SJCRH30 (cell line): ENCODE results near the gene TACC2. TPM values are rescaled to one million over a fixed set of nuclear protein-coding genes. Genes with fewer than 3 reads are reported as not detected.

Source experiments
- DNase-seq, 2 experiments: peaks; one replicate each; pipeline ENCODE4 v3.0.0-alpha.2; 2015 to 2020
- H3K27ac ChIP-seq: fragments of 250-450 bp; sonication (Bioruptor Pico); 2 replicates; pipeline ENCODE4 v1.5.1; 2020; ENCODE audit warnings: mild to moderate bottlenecking, moderate library complexity
- H3K27me3 ChIP-seq: fragments of 250-450 bp; sonication (Bioruptor Pico); 2 replicates; pipeline ENCODE4 v1.5.1; 2020; ENCODE audit warnings: mild to moderate bottlenecking, moderate library complexity
- H3K36me3 ChIP-seq: fragments of 250-450 bp; sonication (Bioruptor Pico); 2 replicates; pipeline ENCODE4 v1.5.1; 2020; ENCODE audit warnings: mild to moderate bottlenecking, moderate library complexity
- H3K4me1 ChIP-seq: fragments of 250-450 bp; sonication (Bioruptor Pico); 2 replicates; pipeline ENCODE4 v1.5.1; 2020; ENCODE audit warnings: mild to moderate bottlenecking, moderate library complexity
- H3K4me3 ChIP-seq: fragments of 250-450 bp; sonication (Bioruptor Pico); 2 replicates; pipeline ENCODE4 v1.5.1; 2020; ENCODE audit warnings: mild to moderate bottlenecking, moderate library complexity
- H3K9me3 ChIP-seq: fragments of 250-450 bp; sonication (Bioruptor Pico); replicated peaks from 2 replicates; pipeline ENCODE4 v1.5.1; 2020; ENCODE audit warnings: mild to moderate bottlenecking, moderate library complexity
- total RNA-seq: library from RNA; depleted of rRNA; stranded (reverse); fragments of >200 nt; shearing (Covaris generic); gene quantifications from 2 replicates; pipeline ENCODE4 v1.2.3, GENCODE V29; 2014

Gene TACC2
- total RNA-seq, 1 experiment from 2014 or later: 30.5 TPM

- Histone ChIP-seq H3K9me3 (no peaks in the 10 kb centered on the region), H3K27me3 (no peaks in the 10 kb centered on the region), H3K4me3 (no peak overlapping the region), H3K27ac (no peak overlapping the region), H3K36me3 (peaks cover 3% of the 10 kb centered on the region; the same call in 1 of the 2 replicates), H3K4me1 (peaks cover 6% of the 10 kb centered on the region; the same call in 1 of the 2 replicates)
- DNase-seq: no peak
Measured at GRCh38 chr10:122255509-122256301, 266.7 kb downstream of the TACC2 start.

GRCh38 chr10:122257041-122257440, 268.1 kb downstream of the TACC2 start:
- H3K36me3 ChIP-seq: peaks cover 10% of the 10 kb centered on the region
- no peak for DNase-seq
- peaks cover 6% of the 10 kb centered on the region; the same call in 1 of the 2 replicates for H3K4me1 ChIP-seq
- 0 out of 2 replicates have a peak, but pooled peaks cover 3% of the 10 kb centered on the region for H3K9me3 ChIP-seq
- H3K27ac ChIP-seq: no peak overlapping the region
- no peak overlapping the region for H3K4me3 ChIP-seq
- no peaks in the 10 kb centered on the region for H3K27me3 ChIP-seq

GRCh38 chr10:122258136-122259074, 269.4 kb downstream of the TACC2 start:
- Histone ChIP-seq H3K27ac (no peak overlapping the region), H3K4me1 (peaks cover 6% of the 10 kb centered on the region; the same call in 1 of the 2 replicates), H3K27me3 (no peaks in the 10 kb centered on the region), H3K9me3 (peaks cover 3% of the 10 kb centered on the region; the same call in 1 of the 2 replicates), H3K36me3 (peaks cover 10% of the 10 kb centered on the region), H3K4me3 (no peak overlapping the region)
- DNase-seq: peak in 1 of 2 experiments; percentile 47

- Histone ChIP-seq H3K27ac (no peak overlapping the region), H3K4me1 (peaks cover 13% of the 10 kb centered on the region), H3K36me3 (peaks cover 10% of the 10 kb centered on the region)
Measured at GRCh38 chr10:122259075-122259466, 270.1 kb downstream of the TACC2 start.

GRCh38 chr10:122261584-122261983, 272.6 kb downstream of the TACC2 start:
- Histone ChIP-seq H3K27me3 (no peaks in the 10 kb centered on the region), H3K36me3 (peaks cover 7% of the 10 kb centered on the region; the same call in 1 of the 2 replicates), H3K9me3 (peaks cover 3% of the 10 kb centered on the region; the same call in 1 of the 2 replicates), H3K4me1 (peaks cover 19% of the 10 kb centered on the region), H3K27ac (no peak overlapping the region), H3K4me3 (no peak overlapping the region)
- no peak for DNase-seq

More at GRCh38 chr10:122259075-122259466, 270.1 kb downstream of the TACC2 start:
- no peak overlapping the region for H3K4me3 ChIP-seq
- no peaks in the 10 kb centered on the region for H3K27me3 ChIP-seq
- peaks cover 3% of the 10 kb centered on the region; the same call in 1 of the 2 replicates for H3K9me3 ChIP-seq
- no peak for DNase-seq

- Histone ChIP-seq H3K27ac (no peak overlapping the region), H3K9me3 (peaks cover 3% of the 10 kb centered on the region; the same call in 1 of the 2 replicates), H3K36me3 (peaks cover 7% of the 10 kb centered on the region; the same call in 1 of the 2 replicates), H3K4me1 (peaks cover 19% of the 10 kb centered on the region), H3K4me3 (no peak overlapping the region), H3K27me3 (no peaks in the 10 kb centered on the region)
- peak; percentile 82 to 83 for DNase-seq
Measured at GRCh38 chr10:122263971-122264370, 275.0 kb downstream of the TACC2 start.

- Histone ChIP-seq H3K27ac (no peak overlapping the region), H3K4me3 (no peak overlapping the region), H3K4me1 (peaks cover 24% of the 10 kb centered on the region), H3K27me3 (no peaks in the 10 kb centered on the region), H3K36me3 (peaks cover 7% of the 10 kb centered on the region; the same call in 1 of the 2 replicates), H3K9me3 (peaks cover 3% of the 10 kb centered on the region; the same call in 1 of the 2 replicates)
- no peak for DNase-seq
Measured at GRCh38 chr10:122264436-122264835, 275.5 kb downstream of the TACC2 start.

- H3K4me3 ChIP-seq: no peak overlapping the region
- no peaks in the 10 kb centered on the region for H3K27me3 ChIP-seq
- peaks cover 29% of the 10 kb centered on the region for H3K4me1 ChIP-seq
- H3K36me3 ChIP-seq: peaks cover 7% of the 10 kb centered on the region; the same call in 1 of the 2 replicates
- DNase-seq: no peak
- no peak overlapping the region for H3K27ac ChIP-seq
- peaks cover 3% of the 10 kb centered on the region; the same call in 1 of the 2 replicates for H3K9me3 ChIP-seq
Measured at GRCh38 chr10:122264931-122265330, 276.0 kb downstream of the TACC2 start.

- H3K4me1 ChIP-seq: peaks cover 29% of the 10 kb centered on the region
- H3K4me3 ChIP-seq: no peak overlapping the region
- H3K36me3 ChIP-seq: peaks cover 7% of the 10 kb centered on the region; the same call in 1 of the 2 replicates
- no peak overlapping the region for H3K27ac ChIP-seq
- no peak for DNase-seq
- no peaks in the 10 kb centered on the region for H3K27me3 ChIP-seq
- H3K9me3 ChIP-seq: peaks cover 3% of the 10 kb centered on the region; the same call in 1 of the 2 replicates
Measured at GRCh38 chr10:122265896-122266295, 276.9 kb downstream of the TACC2 start.

- Histone ChIP-seq H3K27me3 (no peaks in the 10 kb centered on the region), H3K4me1 (peaks cover 29% of the 10 kb centered on the region), H3K9me3 (no peaks in the 10 kb centered on the region; the same call in 1 of the 2 replicates), H3K4me3 (no peak overlapping the region), H3K27ac (no peak overlapping the region), H3K36me3 (no peaks in the 10 kb centered on the region)
- peak; percentile 61 to 82 for DNase-seq
Measured at GRCh38 chr10:122267849-122268737, 279.1 kb downstream of the TACC2 start.

GRCh38 chr10:122269059-122269687, 280.2 kb downstream of the TACC2 start:
- Histone ChIP-seq H3K4me3 (no peak overlapping the region), H3K27ac (peak overlapping the region; percentile 24; the same call in 1 of the 2 replicates), H3K9me3 (no peaks in the 10 kb centered on the region), H3K27me3 (no peaks in the 10 kb centered on the region), H3K4me1 (peaks cover 21% of the 10 kb centered on the region), H3K36me3 (no peaks in the 10 kb centered on the region)
- peak; percentile 46 to 57 for DNase-seq

- no peak for DNase-seq
- Histone ChIP-seq H3K4me1 (peaks cover 16% of the 10 kb centered on the region), H3K36me3 (no peaks in the 10 kb centered on the region), H3K9me3 (no peaks in the 10 kb centered on the region), H3K4me3 (no peak within 1 kb of the TSS), H3K27me3 (no peaks in the 10 kb centered on the region), H3K27ac (no peak within 1 kb of the TSS)
Measured at GRCh38 chr10:122271076-122271475, 282.1 kb downstream of the TACC2 start, which contains the start of gene BTBD16. Gene BTBD16 (plus strand): TSS chr10:122271296. CDS start chr10:122275082, 3,786 bp downstream.

GRCh38 chr10:122273966-122274545, 285.1 kb downstream of the TACC2 start:
- Histone ChIP-seq H3K9me3 (no peaks in the 10 kb centered on the region), H3K36me3 (no peaks in the 10 kb centered on the region)
- DNase-seq: no peak

More at GRCh38 chr10:122273966-122274545, 285.1 kb downstream of the TACC2 start:
- Histone ChIP-seq H3K4me3 (no peak overlapping the region), H3K4me1 (peaks cover 9% of the 10 kb centered on the region), H3K27ac (no peak overlapping the region), H3K27me3 (no peaks in the 10 kb centered on the region)
